Activated T-helper 2 cell treated with anti-CD3 and anti-CD28 coated beads, Interferon-gamma antibody, Interleukin-2, Interleukin-4, amounts not matched to agents 10 μg/mL and 5 μg/mL and 100 μg/mL, durations not matched to agents 14 hours and 24 hours and 36 hours (primary cell): Measurements from ENCODE around the gene GPRIN2. TPM values are rescaled to one million over a fixed set of nuclear protein-coding genes. Genes with fewer than 3 reads are reported as not detected.
A peak's percentile ranks its signal among the peaks of the same experiment; 100 is the strongest.

Experiments used
- DNase-seq: peaks from one replicate; pipeline ENCODE4 v3.0.0; 2021; ENCODE audit warnings: low spot score
- H3K27ac Mint-ChIP-seq: one replicate; pipeline ENCODE4 v1.8.0; 2021; ENCODE audit warnings: mixed read lengths
- H3K27me3 Mint-ChIP-seq: one replicate; pipeline ENCODE4 v1.8.0; 2021; ENCODE audit warnings: low read depth, mixed read lengths
- H3K36me3 Mint-ChIP-seq: one replicate; pipeline ENCODE4 v1.8.0; 2021; ENCODE audit warnings: low read depth, mixed read lengths
- H3K4me1 Mint-ChIP-seq: one replicate; pipeline ENCODE4 v1.8.0; 2021; ENCODE audit warnings: low read depth, mixed read lengths
- H3K4me3 Mint-ChIP-seq: one replicate; pipeline ENCODE4 v1.8.0; 2021; ENCODE audit warnings: low read depth, mild to moderate bottlenecking, moderate library complexity, mixed read lengths
- H3K9me3 Mint-ChIP-seq: one replicate; pipeline ENCODE4 v1.8.0; 2021; ENCODE audit warnings: mixed read lengths
- intact Hi-C: fragments of 100-400 bp; cut with micrococcal nuclease; formaldehyde crosslinking; loops from one replicate; pipeline ENCODE4 v1.15.1; 2023
- total RNA-seq: library from RNA; stranded (reverse); gene quantifications from 2 replicates; pipeline ENCODE4 v1.2.3, GENCODE V29; 2022

GPRIN2 gene
- total RNA-seq, 1 donor from 2014 or later = not detected

DNA sequence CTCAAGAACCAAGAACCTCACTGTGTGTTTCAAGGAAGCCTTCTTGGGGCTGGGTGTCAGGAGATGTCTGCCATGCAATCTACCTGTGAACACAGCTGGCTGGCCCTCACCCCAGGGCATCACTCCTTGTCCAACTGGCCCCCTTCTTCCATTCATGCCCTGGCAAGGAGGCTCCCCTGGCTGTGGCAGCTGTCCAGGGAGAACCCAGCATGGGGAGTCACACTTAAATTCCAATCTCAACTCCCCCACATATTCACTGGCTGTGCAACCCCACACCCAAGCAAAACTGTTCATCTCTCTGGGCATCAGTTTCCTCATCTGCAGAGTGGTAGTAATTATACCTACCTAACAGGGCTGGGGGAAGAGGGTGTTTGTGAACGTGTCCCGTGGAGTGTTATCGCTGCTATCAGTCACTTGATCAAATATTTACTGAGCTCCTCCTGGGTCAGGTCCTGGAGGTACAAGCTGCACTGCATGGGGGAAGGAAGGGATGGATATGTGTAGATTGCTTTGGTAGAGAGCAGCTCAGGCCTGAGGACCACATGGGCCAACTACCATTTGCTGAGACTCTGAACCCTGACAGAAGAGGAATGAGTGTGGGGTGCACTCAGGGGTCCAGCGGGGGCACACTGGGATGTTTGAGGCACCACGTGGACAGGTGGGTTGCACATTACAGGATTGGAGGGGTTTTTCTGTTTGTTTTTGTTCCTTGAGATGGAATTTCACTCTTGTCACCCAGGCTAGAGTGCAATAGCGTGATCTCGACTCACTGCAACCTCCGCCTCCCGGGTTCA is 2.1 kb upstream of the GPRIN2 start:
- H3K36me3 Mint-ChIP-seq = no peaks in the 10 kb centered on the region
- H3K4me3 Mint-ChIP-seq = no peak overlapping the region
- peaks cover 3% of the 10 kb centered on the region for H3K4me1 Mint-ChIP-seq
- peaks cover 14% of the 10 kb centered on the region for H3K27me3 Mint-ChIP-seq
- intact Hi-C loops = no loop called here
- H3K27ac Mint-ChIP-seq = no peak overlapping the region
- peak; percentile 10 for DNase-seq
- H3K9me3 Mint-ChIP-seq = no peaks in the 10 kb centered on the region

- H3K9me3 Mint-ChIP-seq = no peaks in the 10 kb centered on the region
- intact Hi-C loops = no loop called here
- peak; percentile 9 for DNase-seq
- no peak overlapping the region for H3K27ac Mint-ChIP-seq
- peaks cover 14% of the 10 kb centered on the region for H3K27me3 Mint-ChIP-seq
- no peaks in the 10 kb centered on the region for H3K36me3 Mint-ChIP-seq
- no peak overlapping the region for H3K4me3 Mint-ChIP-seq
- H3K4me1 Mint-ChIP-seq = peaks cover 3% of the 10 kb centered on the region
Observed at GRCh38 chr10:46558122-46558391, 1.6 kb upstream of the GPRIN2 start.

DNA sequence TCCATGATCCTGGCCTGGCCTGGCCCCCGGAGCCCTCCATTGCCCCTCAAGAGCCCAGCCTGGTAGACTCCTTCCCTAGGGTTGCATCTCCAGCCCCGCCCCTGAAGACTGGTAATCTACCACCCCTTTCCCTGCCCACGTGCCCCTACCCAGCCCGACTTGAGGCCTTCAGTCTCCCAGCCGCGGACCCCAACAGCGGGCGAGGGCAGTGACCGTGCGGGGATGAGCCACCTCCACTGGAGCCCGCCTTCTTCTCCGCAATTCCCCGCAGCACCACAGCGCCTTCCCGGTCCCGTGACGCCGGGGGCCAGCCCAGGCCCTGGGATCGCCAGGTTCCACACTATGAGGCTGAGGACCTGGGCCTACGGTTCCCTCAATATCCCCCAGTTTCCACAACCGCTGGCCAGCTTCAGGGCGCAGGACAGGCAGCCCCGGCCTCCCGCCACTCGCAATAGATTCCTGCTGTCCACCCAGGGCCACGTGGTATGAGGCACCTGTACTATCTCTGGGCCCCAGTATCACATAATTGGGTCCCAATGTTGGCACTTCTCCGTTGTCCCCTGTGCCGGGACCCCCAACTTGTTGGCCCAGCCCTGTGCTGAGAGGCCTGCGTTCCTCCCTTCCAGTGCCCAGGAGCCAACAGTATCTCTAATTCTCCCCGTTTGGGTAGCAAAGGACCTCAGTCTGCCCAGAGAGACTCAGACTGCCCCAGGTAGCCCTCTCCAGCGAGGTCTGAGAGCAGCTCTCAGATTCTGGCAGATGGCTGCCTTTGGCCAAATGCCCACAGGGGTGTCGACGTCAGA is 1.1 kb upstream of the GPRIN2 start:
- Mint-ChIP-seq H3K27me3 (peaks cover 14% of the 10 kb centered on the region), H3K36me3 (no peaks in the 10 kb centered on the region), H3K27ac (no peak overlapping the region), H3K4me3 (peak overlapping the region; percentile 63), H3K4me1 (peaks cover 3% of the 10 kb centered on the region), H3K9me3 (no peaks in the 10 kb centered on the region)
- intact Hi-C loops = no loop called here
- DNase-seq = peak; percentile 7

GRCh38 chr10:46555713-46556514 is 544 bp downstream of the GPRIN2 start:
- intact Hi-C loops = no loop called here
- Mint-ChIP-seq H3K27ac (no peak overlapping the region), H3K4me1 (peaks cover 3% of the 10 kb centered on the region), H3K4me3 (no peak overlapping the region), H3K27me3 (peaks cover 14% of the 10 kb centered on the region), H3K9me3 (no peaks in the 10 kb centered on the region), H3K36me3 (no peaks in the 10 kb centered on the region)
- peak; percentile 8 for DNase-seq

DNA sequence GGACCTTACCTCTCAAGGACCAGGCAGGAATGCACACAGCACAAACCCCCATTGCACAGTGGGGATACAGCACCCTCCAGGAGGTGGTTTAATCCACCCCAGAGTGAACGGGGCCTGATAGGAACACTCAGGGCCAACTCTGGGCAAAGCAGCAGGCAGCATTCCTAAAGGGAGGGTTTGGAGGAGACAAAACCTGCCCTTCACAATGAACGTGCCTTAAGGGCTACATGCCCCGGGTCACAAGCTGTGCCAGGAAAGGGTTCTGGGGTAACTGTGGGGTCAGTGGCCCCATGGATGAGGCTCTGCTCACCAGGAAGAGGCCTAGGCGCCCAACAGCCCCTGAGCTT is 1.1 kb downstream of the GPRIN2 start:
- Mint-ChIP-seq H3K27ac (no peak overlapping the region), H3K4me3 (no peak overlapping the region), H3K36me3 (no peaks in the 10 kb centered on the region), H3K4me1 (peaks cover 3% of the 10 kb centered on the region), H3K9me3 (no peaks in the 10 kb centered on the region), H3K27me3 (peaks cover 14% of the 10 kb centered on the region)
- intact Hi-C loops = no loop called here
- no peak for DNase-seq

GRCh38 chr10:46554166-46554781 is 2.2 kb downstream of the GPRIN2 start:
- peak; percentile 6 for DNase-seq
- Mint-ChIP-seq H3K36me3 (no peaks in the 10 kb centered on the region), H3K9me3 (no peaks in the 10 kb centered on the region), H3K4me1 (peaks cover 3% of the 10 kb centered on the region), H3K27ac (no peak overlapping the region), H3K27me3 (peaks cover 14% of the 10 kb centered on the region), H3K4me3 (no peak overlapping the region)
- intact Hi-C loops = no loop called here

- no peak overlapping the region for H3K4me3 Mint-ChIP-seq
- intact Hi-C loops = no loop called here
- H3K4me1 Mint-ChIP-seq = peaks cover 3% of the 10 kb centered on the region
- no peaks in the 10 kb centered on the region for H3K9me3 Mint-ChIP-seq
- H3K27ac Mint-ChIP-seq = no peak overlapping the region
- peak; percentile 8 for DNase-seq
- no peaks in the 10 kb centered on the region for H3K36me3 Mint-ChIP-seq
- peaks cover 14% of the 10 kb centered on the region for H3K27me3 Mint-ChIP-seq
Observed at GRCh38 chr10:46553238-46554049, 3.0 kb downstream of the GPRIN2 start.

DNA sequence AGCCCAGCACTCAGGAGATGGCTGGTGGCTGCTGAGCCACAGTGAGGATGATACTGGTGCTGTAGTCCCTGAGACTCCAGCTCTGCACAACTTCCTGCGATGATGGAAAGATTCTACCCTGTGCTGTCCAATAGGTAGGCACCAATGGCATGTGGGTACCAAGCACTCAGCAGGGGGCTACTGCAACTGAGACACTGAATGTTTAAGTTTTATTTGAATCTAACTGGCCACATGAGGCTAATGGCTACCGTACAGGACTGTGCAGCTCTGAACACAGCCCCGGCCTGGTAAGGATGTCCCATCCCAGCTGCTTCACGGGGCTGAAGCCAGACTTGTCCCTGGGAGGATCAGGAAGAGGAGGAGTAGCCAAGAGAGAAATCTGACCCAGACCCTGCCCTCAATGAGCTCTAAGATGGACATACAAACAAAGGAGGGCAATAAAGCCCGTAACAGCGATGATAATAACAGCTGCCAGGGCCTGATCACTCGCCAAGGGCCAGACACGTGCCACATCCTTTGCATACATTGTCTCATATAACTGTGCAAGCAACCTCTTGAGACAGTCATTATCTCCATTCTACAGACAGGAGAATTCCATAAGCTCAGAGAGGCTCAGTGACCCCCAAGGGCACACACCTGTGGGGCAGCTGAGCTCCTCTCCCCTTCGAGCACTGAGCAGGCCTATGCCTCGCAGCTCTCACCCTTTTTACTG is 3.8 kb downstream of the GPRIN2 start:
- Mint-ChIP-seq H3K27me3 (peaks cover 14% of the 10 kb centered on the region), H3K27ac (no peak overlapping the region), H3K9me3 (no peaks in the 10 kb centered on the region), H3K4me3 (no peak overlapping the region), H3K4me1 (peaks cover 3% of the 10 kb centered on the region), H3K36me3 (no peaks in the 10 kb centered on the region)
- peak; percentile 8 for DNase-seq
- intact Hi-C loops = no loop called here

DNA sequence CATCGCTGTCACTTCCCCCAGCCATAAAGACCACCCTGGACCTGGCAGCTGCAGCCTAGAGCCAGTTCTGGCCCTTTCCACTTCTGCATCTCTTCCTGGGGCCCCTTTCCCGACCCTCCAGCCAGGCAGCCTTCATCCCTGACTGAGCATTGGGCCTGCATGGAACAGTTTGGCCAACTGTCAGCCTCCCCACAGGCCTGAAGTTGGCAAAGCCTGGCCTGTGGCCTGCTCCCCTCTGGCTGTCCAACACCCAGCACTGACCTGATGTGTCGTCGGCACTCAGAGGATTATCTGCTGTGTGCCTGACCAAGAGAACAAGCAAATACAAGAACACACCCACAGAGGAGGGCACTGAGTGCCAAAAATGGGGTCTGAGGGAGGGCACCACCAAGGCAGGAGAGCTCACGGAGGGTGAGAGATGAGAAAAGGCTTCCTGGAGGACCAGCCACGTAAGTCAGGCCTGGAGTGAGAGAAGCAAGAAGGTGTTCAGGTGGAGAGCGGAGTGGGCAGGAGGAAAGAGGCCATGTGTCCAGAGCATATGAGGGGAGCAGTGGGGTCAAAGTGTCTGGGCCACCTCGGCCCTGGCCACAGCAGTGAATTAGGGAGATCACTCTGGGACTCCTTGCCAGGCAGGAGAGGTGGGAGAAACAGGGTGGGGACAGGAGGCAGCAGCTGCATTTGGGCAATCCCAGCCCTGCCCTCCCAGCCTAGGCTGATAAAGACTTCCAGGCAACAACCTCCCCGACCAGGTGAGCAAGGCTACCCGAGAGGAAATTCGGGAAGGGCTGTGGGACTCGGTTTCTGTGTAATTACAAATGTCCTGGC is 4.5 kb downstream of the GPRIN2 start:
- intact Hi-C loops = no loop called here
- Mint-ChIP-seq H3K9me3 (no peaks in the 10 kb centered on the region), H3K27me3 (peaks cover 10% of the 10 kb centered on the region), H3K27ac (no peak overlapping the region), H3K4me3 (no peak overlapping the region), H3K36me3 (no peaks in the 10 kb centered on the region), H3K4me1 (peaks cover under 1% of the 10 kb centered on the region)
- peak; percentile 8 for DNase-seq

GRCh38 chr10:46550795-46551700 is 5.4 kb downstream of the GPRIN2 start:
- Mint-ChIP-seq H3K9me3 (no peaks in the 10 kb centered on the region), H3K4me1 (no peaks in the 10 kb centered on the region), H3K27ac (no peak overlapping the region), H3K27me3 (peaks cover 6% of the 10 kb centered on the region), H3K36me3 (no peaks in the 10 kb centered on the region), H3K4me3 (no peak overlapping the region)
- intact Hi-C loops = no loop called here
- no peak for DNase-seq
